ENCODE results near the gene CDH22.

- TF ChIP-seq CTCF (IDR thresholded peaks at IDR 0.05), result no peak
- no peak for TF ChIP-seq POLR2A (IDR thresholded peaks at IDR 0.05)
These were observed 98.2 kb downstream of the CDH22 start for GRCh38 chr20:46209930-46210671.

Measured in adrenal gland (tissue), 5 donors.